Astrocyte of the cerebellum (primary cell): Measurements from ENCODE around the gene SH3TC1.
A peak's percentile ranks its signal among the peaks of the same experiment; 100 is the strongest.

Experiments
- DNase-seq: peaks from one replicate; pipeline ENCODE4 v3.0.0-alpha.2; 2011; ENCODE audit warnings: low read depth
- H3K4me3 ChIP-seq: 2 replicates; pipeline ENCODE4 v1.5.1; 2011; ENCODE audit warnings: mild to moderate bottlenecking, low read depth, low read length, moderate library complexity
- CTCF ChIP-seq: IDR thresholded peaks from 2 replicates; pipeline ENCODE4 v1.5.1; 2012; ENCODE audit warnings: low read length, low read depth, moderate library complexity, mild to moderate bottlenecking; ENCODE audit errors: missing control alignments
- in situ Hi-C: cut with HindIII; loops from 2 replicates; pipeline ENCODE4 v1.10.0; 2017; ENCODE audit warnings: low sequenced_read_pairs

SH3TC1 gene

GRCh38 chr4:8272472-8273428 is 73.7 kb downstream of the SH3TC1 start:
- DNase-seq = no peak
- H3K4me3 ChIP-seq = no peak overlapping the region
- TF ChIP-seq CTCF = no peak
- in situ Hi-C loops = no loop called here

GRCh38 chr4:8273450-8273849 is 74.4 kb downstream of the SH3TC1 start:
- in situ Hi-C loops = no loop called here
- TF ChIP-seq CTCF = no peak
- no peak for DNase-seq
- no peak overlapping the region for H3K4me3 ChIP-seq

- no peak for DNase-seq
- in situ Hi-C loops = no loop called here
- H3K4me3 ChIP-seq = no peak overlapping the region
- TF ChIP-seq CTCF = no peak
Measured at GRCh38 chr4:8274066-8274652, 75.1 kb downstream of the SH3TC1 start.

- no peak overlapping the region for H3K4me3 ChIP-seq
- in situ Hi-C loops = no loop called here
- TF ChIP-seq CTCF = peak; percentile 65
- peak; percentile 85 for DNase-seq
Measured at GRCh38 chr4:8274765-8275547, 75.9 kb downstream of the SH3TC1 start.

GRCh38 chr4:8275548-8275910 is 76.4 kb downstream of the SH3TC1 start:
- in situ Hi-C loops = no loop called here
- TF ChIP-seq CTCF = no peak
- no peak overlapping the region for H3K4me3 ChIP-seq
- DNase-seq = no peak
